ENCODE measurements around the gene BCKDK. TPM values are rescaled to one million over a fixed set of nuclear protein-coding genes. Genes with fewer than 3 reads are reported as not detected.

Gene BCKDK
- total RNA-seq, 2 donors from 2014 or later: 21.6 to 24.5 TPM

- Mint-ChIP-seq H3K4me3 (no peak overlapping the region), H3K9me3 (no peaks in the 10 kb centered on the region), H3K36me3 (ENCODE audit: insufficient read depth in 2 of 2) (peaks cover 0 to 9% of the 10 kb centered on the region in 2 donors), H3K4me1 (ENCODE audit: low read depth) (peaks cover 5% of the 10 kb centered on the region), H3K27me3 (ENCODE audit: low read depth) (no peaks in the 10 kb centered on the region), H3K27ac (no peak overlapping the region)
- ATAC-seq (replicated peaks in 1 of 2) (no peak), DNase-seq (no peak)
Measured at GRCh38 chr16:31083556-31083955, 24.6 kb upstream of the BCKDK start.

- Mint-ChIP-seq H3K4me3 (no peak overlapping the region), H3K36me3 (ENCODE audit: insufficient read depth in 2 of 2) (peaks cover 0 to 6% of the 10 kb centered on the region in 2 donors), H3K27me3 (ENCODE audit: low read depth) (no peaks in the 10 kb centered on the region), H3K4me1 (ENCODE audit: low read depth) (peaks cover 5% of the 10 kb centered on the region), H3K9me3 (no peaks in the 10 kb centered on the region), H3K27ac (no peak overlapping the region)
- ATAC-seq (replicated peaks in 1 of 2) (no peak), DNase-seq (no peak)
Measured at GRCh38 chr16:31083981-31084380, 24.2 kb upstream of the BCKDK start.

GRCh38 chr16:31084584-31085302, 23.4 kb upstream of the BCKDK start:
- Mint-ChIP-seq H3K9me3 (no peaks in the 10 kb centered on the region), H3K36me3 (ENCODE audit: insufficient read depth in 2 of 2) (peaks cover 0 to 3% of the 10 kb centered on the region in 2 donors), H3K4me3 (no peak overlapping the region), H3K27me3 (ENCODE audit: low read depth) (no peaks in the 10 kb centered on the region), H3K4me1 (ENCODE audit: low read depth) (peaks cover 5% of the 10 kb centered on the region), H3K27ac (no peak overlapping the region)
- ATAC-seq (replicated peaks in 1 of 2) (no peak), DNase-seq (no peak)

- peaks cover 5% of the 10 kb centered on the region for H3K4me1 Mint-ChIP-seq (ENCODE audit: low read depth)
- peaks cover 0 to 3% of the 10 kb centered on the region in 2 donors for H3K36me3 Mint-ChIP-seq (ENCODE audit: insufficient read depth in 2 of 2)
- H3K27ac Mint-ChIP-seq: no peak overlapping the region
Measured at GRCh38 chr16:31085411-31085810, 22.8 kb upstream of the BCKDK start.

GRCh38 chr16:31085873-31086628, 22.1 kb upstream of the BCKDK start:
- DNase-seq: no peak
- Mint-ChIP-seq H3K27me3 (ENCODE audit: low read depth) (no peaks in the 10 kb centered on the region), H3K4me1 (ENCODE audit: low read depth) (peaks cover under 1% of the 10 kb centered on the region), H3K9me3 (no peaks in the 10 kb centered on the region), H3K4me3 (no peak overlapping the region), H3K36me3 (ENCODE audit: insufficient read depth in 2 of 2) (peaks cover 0 to 3% of the 10 kb centered on the region in 2 donors), H3K27ac (no peak overlapping the region)
- no peak for ATAC-seq (replicated peaks in 1 of 2)

More at GRCh38 chr16:31085411-31085810, 22.8 kb upstream of the BCKDK start:
- no peak for ATAC-seq (replicated peaks in 1 of 2)
- Mint-ChIP-seq H3K4me3 (no peak overlapping the region), H3K27me3 (ENCODE audit: low read depth) (no peaks in the 10 kb centered on the region), H3K9me3 (no peaks in the 10 kb centered on the region)
- no peak for DNase-seq

- no peak overlapping the region for H3K27ac Mint-ChIP-seq
- H3K9me3 Mint-ChIP-seq: no peaks in the 10 kb centered on the region
- no peak overlapping the region for H3K4me3 Mint-ChIP-seq
- H3K4me1 Mint-ChIP-seq (ENCODE audit: low read depth): no peaks in the 10 kb centered on the region
- peaks cover 0 to 3% of the 10 kb centered on the region in 2 donors for H3K36me3 Mint-ChIP-seq (ENCODE audit: insufficient read depth in 2 of 2)
- ATAC-seq (replicated peaks in 1 of 2): no peak
- no peaks in the 10 kb centered on the region for H3K27me3 Mint-ChIP-seq (ENCODE audit: low read depth)
- DNase-seq: no peak
Measured at GRCh38 chr16:31086629-31086906, 21.6 kb upstream of the BCKDK start.

- ATAC-seq (replicated peaks in 1 of 2) (no peak), DNase-seq (no peak)
- peaks cover 1% of the 10 kb centered on the region for H3K4me1 Mint-ChIP-seq (ENCODE audit: low read depth)
- H3K27me3 Mint-ChIP-seq (ENCODE audit: low read depth): no peaks in the 10 kb centered on the region
- H3K27ac Mint-ChIP-seq: no peak overlapping the region
- no peaks in the 10 kb centered on the region for H3K9me3 Mint-ChIP-seq
- peaks cover 0 to 3% of the 10 kb centered on the region in 2 donors for H3K36me3 Mint-ChIP-seq (ENCODE audit: insufficient read depth in 2 of 2)
- H3K4me3 Mint-ChIP-seq: no peak overlapping the region
Measured at GRCh38 chr16:31087481-31087880, 20.7 kb upstream of the BCKDK start.

- Mint-ChIP-seq H3K27ac (no peak overlapping the region), H3K27me3 (ENCODE audit: low read depth) (no peaks in the 10 kb centered on the region), H3K36me3 (ENCODE audit: insufficient read depth in 2 of 2) (peaks cover 0 to 3% of the 10 kb centered on the region in 2 donors), H3K4me3 (no peak overlapping the region), H3K4me1 (ENCODE audit: low read depth) (peaks cover 6% of the 10 kb centered on the region), H3K9me3 (no peaks in the 10 kb centered on the region)
- ATAC-seq (replicated peaks in 1 of 2) (no peak), DNase-seq (no peak)
Measured at GRCh38 chr16:31087971-31088370, 20.2 kb upstream of the BCKDK start.

- H3K27me3 Mint-ChIP-seq (ENCODE audit: low read depth): no peaks in the 10 kb centered on the region
- H3K4me1 Mint-ChIP-seq (ENCODE audit: low read depth): peaks cover 11% of the 10 kb centered on the region
- DNase-seq (no peak), ATAC-seq (replicated peaks in 1 of 2) (no peak)
- no peak within 1 kb of the TSS for H3K27ac Mint-ChIP-seq
- H3K4me3 Mint-ChIP-seq: no peak within 1 kb of the TSS
- H3K36me3 Mint-ChIP-seq (ENCODE audit: insufficient read depth in 2 of 2): peaks cover 0 to 3% of the 10 kb centered on the region in 2 donors
- H3K9me3 Mint-ChIP-seq: no peaks in the 10 kb centered on the region
Measured at GRCh38 chr16:31088459-31089183, 19.6 kb upstream of the BCKDK start, which contains the start of gene PRSS53. Gene PRSS53, minus strand, starts transcription at chr16:31088943. Its CDS starts 134 bp downstream, at chr16:31088809.

- Mint-ChIP-seq H3K27me3 (ENCODE audit: low read depth) (no peaks in the 10 kb centered on the region), H3K27ac (no peak overlapping the region), H3K4me3 (no peak overlapping the region), H3K4me1 (ENCODE audit: low read depth) (peaks cover 17% of the 10 kb centered on the region), H3K9me3 (no peaks in the 10 kb centered on the region), H3K36me3 (ENCODE audit: insufficient read depth in 2 of 2) (peaks cover 0 to 3% of the 10 kb centered on the region in 2 donors)
- DNase-seq (no peak), ATAC-seq (replicated peaks in 1 of 2) (no peak)
Measured at GRCh38 chr16:31089199-31089598, 19.0 kb upstream of the BCKDK start.

GRCh38 chr16:31090540-31090939, 17.6 kb upstream of the BCKDK start:
- DNase-seq: no peak

GRCh38 chr16:31092330-31092729, 15.9 kb upstream of the BCKDK start:
- H3K9me3 Mint-ChIP-seq: no peaks in the 10 kb centered on the region
- no peak overlapping the region for H3K4me3 Mint-ChIP-seq
- no peaks in the 10 kb centered on the region for H3K27me3 Mint-ChIP-seq (ENCODE audit: low read depth)
- no peak for DNase-seq
- H3K36me3 Mint-ChIP-seq (ENCODE audit: insufficient read depth in 2 of 2): no peaks in the 10 kb centered on the region
- peaks cover 38% of the 10 kb centered on the region for H3K4me1 Mint-ChIP-seq (ENCODE audit: low read depth)
- no peak overlapping the region for H3K27ac Mint-ChIP-seq
- no peak for ATAC-seq (replicated peaks in 1 of 2)

More at GRCh38 chr16:31090540-31090939, 17.6 kb upstream of the BCKDK start:
- no peaks in the 10 kb centered on the region for H3K9me3 Mint-ChIP-seq
- H3K4me1 Mint-ChIP-seq (ENCODE audit: low read depth): peaks cover 27% of the 10 kb centered on the region
- H3K36me3 Mint-ChIP-seq (ENCODE audit: insufficient read depth in 2 of 2): peaks cover 0 to 1% of the 10 kb centered on the region in 2 donors
- no peak overlapping the region for H3K27ac Mint-ChIP-seq
- no peak overlapping the region for H3K4me3 Mint-ChIP-seq
- no peaks in the 10 kb centered on the region for H3K27me3 Mint-ChIP-seq (ENCODE audit: low read depth)
- no peak for ATAC-seq (replicated peaks in 1 of 2)

- Mint-ChIP-seq H3K36me3 (ENCODE audit: insufficient read depth in 2 of 2) (no peaks in the 10 kb centered on the region), H3K9me3 (no peaks in the 10 kb centered on the region), H3K27me3 (ENCODE audit: low read depth) (no peaks in the 10 kb centered on the region), H3K27ac (no peak overlapping the region), H3K4me3 (peak overlapping the region; percentile 98), H3K4me1 (ENCODE audit: low read depth) (peaks cover 38% of the 10 kb centered on the region)
- no peak for ATAC-seq (replicated peaks in 1 of 2)
- DNase-seq: no peak
Measured at GRCh38 chr16:31093132-31093703, 15.0 kb upstream of the BCKDK start.

Measured in activated T-cell treated with anti-CD3 and anti-CD28 coated beads, Interleukin-2, amount 50 U/mL, for 72 hours (primary cell).